ENCODE data around the gene SLC22A25.

- no peak for TF ChIP-seq GATA2 (IDR thresholded peaks at IDR 0.05; ENCODE audit: low read depth, low read length)
- TF ChIP-seq GATA3 (IDR thresholded peaks at IDR 0.05; ENCODE audit: low read depth, low read length) = no peak
Measured at GRCh38 chr11:63229815-63230214, 13.6 kb downstream of the SLC22A25 start.

Data from SH-SY5Y (cell line).